ENCODE data around the gene MYO9B. TPM values are rescaled to one million over a fixed set of nuclear protein-coding genes. Genes with fewer than 3 reads are reported as not detected.
A peak's percentile ranks its signal among the peaks of the same experiment; 100 is the strongest.

Gene MYO9B
- total and polyA plus RNA-seq, 4 donors: 44.3 to 121 (median 97.2) TPM

DNA sequence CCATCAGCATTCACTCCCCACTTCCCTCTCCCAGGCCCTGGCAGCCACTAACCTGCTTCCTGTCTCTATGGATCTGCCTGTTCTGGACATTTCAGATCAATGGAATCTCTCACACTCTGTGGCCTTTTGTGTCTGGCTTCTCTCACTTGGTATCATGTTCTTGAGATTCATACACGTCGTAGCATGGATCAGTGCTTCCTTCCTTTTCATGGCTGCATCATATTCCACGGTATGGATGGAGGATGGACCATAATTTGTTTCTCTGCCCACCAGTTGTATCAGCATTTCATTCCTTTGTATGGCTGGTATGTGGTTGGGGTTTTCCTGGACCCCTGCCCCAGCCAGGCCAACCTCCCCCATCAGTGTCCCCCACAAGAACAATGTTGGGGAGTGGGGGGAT is 36.2 kb downstream of the MYO9B start:
- Histone ChIP-seq H3K4me1 (ENCODE audit: control insufficient read depth in 5 of 5, insufficient read depth in 5 of 5, low read length in 5 of 5) (peaks cover 0 to 10% (median 0%) of the 10 kb centered on the region in 5 donors), H3K27ac (ENCODE audit: low read depth in 1 of 2, low read length in 1 of 2) (no peak overlapping the region), H3K9ac (ENCODE audit: insufficient read depth in 1 of 2, low read length in 2 of 2) (no peak overlapping the region), H3K36me3 (ENCODE audit: control insufficient read depth in 4 of 4, insufficient read depth in 4 of 4, low read length in 4 of 4) (peaks cover 0 to 23% (median 6%) of the 10 kb centered on the region in 4 donors), H3K9me3 (ENCODE audit: control insufficient read depth in 4 of 4, insufficient read depth in 3 of 4, low read length in 3 of 4) (no peaks in the 10 kb centered on the region), H3K27me3 (ENCODE audit: control insufficient read depth in 3 of 3, insufficient read depth in 3 of 3, low read length in 2 of 3) (no peaks in the 10 kb centered on the region), H3K4me3 (no peak overlapping the region)
- DNase-seq: no peak
- no peak for ATAC-seq (ENCODE audit: insufficient read depth, low FRiP score)
- WGBS, 2 donors: 72 to 76% methylated on average over 3 of the region's 3 CpGs
- TF ChIP-seq, protein P1, sequence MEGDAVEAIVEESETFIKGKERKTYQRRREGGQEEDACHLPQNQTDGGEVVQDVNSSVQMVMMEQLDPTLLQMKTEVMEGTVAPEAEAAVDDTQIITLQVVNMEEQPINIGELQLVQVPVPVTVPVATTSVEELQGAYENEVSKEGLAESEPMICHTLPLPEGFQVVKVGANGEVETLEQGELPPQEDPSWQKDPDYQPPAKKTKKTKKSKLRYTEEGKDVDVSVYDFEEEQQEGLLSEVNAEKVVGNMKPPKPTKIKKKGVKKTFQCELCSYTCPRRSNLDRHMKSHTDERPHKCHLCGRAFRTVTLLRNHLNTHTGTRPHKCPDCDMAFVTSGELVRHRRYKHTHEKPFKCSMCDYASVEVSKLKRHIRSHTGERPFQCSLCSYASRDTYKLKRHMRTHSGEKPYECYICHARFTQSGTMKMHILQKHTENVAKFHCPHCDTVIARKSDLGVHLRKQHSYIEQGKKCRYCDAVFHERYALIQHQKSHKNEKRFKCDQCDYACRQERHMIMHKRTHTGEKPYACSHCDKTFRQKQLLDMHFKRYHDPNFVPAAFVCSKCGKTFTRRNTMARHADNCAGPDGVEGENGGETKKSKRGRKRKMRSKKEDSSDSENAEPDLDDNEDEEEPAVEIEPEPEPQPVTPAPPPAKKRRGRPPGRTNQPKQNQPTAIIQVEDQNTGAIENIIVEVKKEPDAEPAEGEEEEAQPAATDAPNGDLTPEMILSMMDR (IDR thresholded peaks at IDR 0.05; ENCODE audit: control extremely low read depth, extremely low read depth): no peak

DNA sequence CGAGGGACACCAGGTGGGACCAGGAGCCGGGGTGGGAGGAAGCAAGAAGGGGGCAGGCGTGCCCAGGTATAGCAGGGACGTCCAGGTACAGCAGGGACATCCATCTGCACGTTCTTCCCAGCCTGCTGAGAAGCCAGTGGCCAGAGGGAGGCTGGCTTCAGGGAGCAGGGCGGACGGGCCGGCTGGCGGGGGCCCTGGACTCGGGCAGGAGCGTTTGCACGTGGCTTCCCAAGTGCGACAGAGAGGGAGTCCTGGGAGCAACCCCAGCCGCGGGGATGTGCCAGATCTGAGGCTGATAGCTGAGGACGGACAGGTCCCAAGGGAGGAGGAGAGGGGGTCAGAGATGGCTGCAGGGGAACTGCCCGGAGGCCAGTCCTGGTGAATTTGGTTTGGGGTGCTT is 36.7 kb downstream of the MYO9B start:
- Histone ChIP-seq H3K27me3 (ENCODE audit: control insufficient read depth in 3 of 3, insufficient read depth in 3 of 3, low read length in 2 of 3) (no peaks in the 10 kb centered on the region), H3K36me3 (ENCODE audit: control insufficient read depth in 4 of 4, insufficient read depth in 4 of 4, low read length in 4 of 4) (peaks cover 0 to 23% (median 6%) of the 10 kb centered on the region in 4 donors), H3K4me3 (no peak overlapping the region), H3K4me1 (ENCODE audit: control insufficient read depth in 5 of 5, insufficient read depth in 5 of 5, low read length in 5 of 5) (peaks cover 0 to 8% (median 0%) of the 10 kb centered on the region in 5 donors), H3K27ac (ENCODE audit: low read depth in 1 of 2, low read length in 1 of 2) (no peak overlapping the region), H3K9ac (ENCODE audit: insufficient read depth in 1 of 2, low read length in 2 of 2) (no peak overlapping the region), H3K9me3 (ENCODE audit: control insufficient read depth in 4 of 4, insufficient read depth in 3 of 4, low read length in 3 of 4) (no peaks in the 10 kb centered on the region)
- DNase-seq (no peak), ATAC-seq (ENCODE audit: insufficient read depth, low FRiP score) (no peak)
- TF ChIP-seq, protein P1 (IDR thresholded peaks at IDR 0.05; ENCODE audit: control extremely low read depth, extremely low read depth): no peak
- WGBS, 2 donors: 81 to 87% methylated on average over 17 of the region's 17 CpGs

DNA sequence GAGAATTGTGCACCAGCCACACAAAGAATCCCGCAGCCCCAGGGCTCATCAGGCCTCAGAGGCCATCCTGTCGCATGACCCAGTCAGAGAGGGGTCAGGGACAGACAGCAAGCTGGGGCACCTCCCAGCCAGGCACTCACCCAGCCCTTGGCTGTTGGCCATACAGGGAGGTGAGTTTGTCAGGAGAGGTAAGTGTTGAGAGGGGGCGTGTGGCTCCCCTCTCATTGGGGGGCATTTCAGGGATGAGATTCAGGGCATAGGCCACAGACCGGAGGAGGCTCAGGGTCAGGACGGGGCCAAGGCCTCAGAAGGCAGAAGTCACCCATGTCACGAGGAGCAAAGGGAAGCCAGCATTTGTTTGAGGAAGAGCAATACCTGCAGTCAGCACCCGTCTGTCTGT is 37.1 kb downstream of the MYO9B start:
- H3K9me3 ChIP-seq (ENCODE audit: control insufficient read depth in 4 of 4, insufficient read depth in 3 of 4, low read length in 3 of 4): no peaks in the 10 kb centered on the region
- WGBS, 2 donors: 54 to 69% methylated on average over 7 of the region's 7 CpGs
- ATAC-seq (ENCODE audit: insufficient read depth, low FRiP score) (no peak), DNase-seq (no peak)
- H3K9ac ChIP-seq (ENCODE audit: insufficient read depth in 1 of 2, low read length in 2 of 2): no peak overlapping the region
- peaks cover 0 to 23% (median 6%) of the 10 kb centered on the region in 4 donors for H3K36me3 ChIP-seq (ENCODE audit: control insufficient read depth in 4 of 4, insufficient read depth in 4 of 4, low read length in 4 of 4)
- peaks cover 0 to 5% (median 0%) of the 10 kb centered on the region in 5 donors for H3K4me1 ChIP-seq (ENCODE audit: control insufficient read depth in 5 of 5, insufficient read depth in 5 of 5, low read length in 5 of 5)
- TF ChIP-seq, protein P1 (IDR thresholded peaks at IDR 0.05; ENCODE audit: control extremely low read depth, extremely low read depth): no peak
- no peak overlapping the region for H3K4me3 ChIP-seq
- no peaks in the 10 kb centered on the region for H3K27me3 ChIP-seq (ENCODE audit: control insufficient read depth in 3 of 3, insufficient read depth in 3 of 3, low read length in 2 of 3)
- peak overlapping the region in 1 of 2 donors; percentile 34 for H3K27ac ChIP-seq (ENCODE audit: low read depth in 1 of 2, low read length in 1 of 2)
